Measurements from ENCODE around the gene NRXN3.
"Not testable (repeated sequence)": the region's sequence is repeated elsewhere in the genome, so short reads cannot be mapped to it uniquely, and the experiment has no call there.

The NRXN3 gene

GRCh38 chr14:78491048-78491447 is 320.9 kb downstream of the NRXN3 start:
- no peaks in the 10 kb centered on the region for H3K4me1 ChIP-seq (ENCODE audit: control insufficient read depth, insufficient read depth, low read length)
- H3K27ac ChIP-seq (ENCODE audit: low read depth, low read length): no peak overlapping the region
- H3K4me3 ChIP-seq (ENCODE audit: low read length): no peak overlapping the region
- no peak overlapping the region for H3K9ac ChIP-seq (ENCODE audit: low read length)
- H3K27me3 ChIP-seq (ENCODE audit: control insufficient read depth, insufficient read depth, low read length): no peaks in the 10 kb centered on the region
- H3K36me3 ChIP-seq (ENCODE audit: control insufficient read depth, insufficient read depth, low read length): no peaks in the 10 kb centered on the region

- Histone ChIP-seq H3K9ac (ENCODE audit: low read length) (no peak overlapping the region), H3K4me3 (ENCODE audit: low read length) (no peak overlapping the region), H3K27ac (ENCODE audit: low read depth, low read length) (no peak overlapping the region), H3K4me1 (ENCODE audit: control insufficient read depth, insufficient read depth, low read length) (no peaks in the 10 kb centered on the region), H3K27me3 (ENCODE audit: control insufficient read depth, insufficient read depth, low read length) (no peaks in the 10 kb centered on the region), H3K36me3 (ENCODE audit: control insufficient read depth, insufficient read depth, low read length) (no peaks in the 10 kb centered on the region)
Measured at GRCh38 chr14:78498062-78498595, 328.0 kb downstream of the NRXN3 start.

GRCh38 chr14:78501909-78502308 is 331.7 kb downstream of the NRXN3 start:
- Histone ChIP-seq H3K27ac (ENCODE audit: low read depth, low read length) (no peak overlapping the region), H3K9ac (ENCODE audit: low read length) (no peak overlapping the region), H3K27me3 (ENCODE audit: control insufficient read depth, insufficient read depth, low read length) (no peaks in the 10 kb centered on the region), H3K36me3 (ENCODE audit: control insufficient read depth, insufficient read depth, low read length) (no peaks in the 10 kb centered on the region), H3K4me3 (ENCODE audit: low read length) (no peak overlapping the region), H3K4me1 (ENCODE audit: control insufficient read depth, insufficient read depth, low read length) (no peaks in the 10 kb centered on the region)

DNA sequence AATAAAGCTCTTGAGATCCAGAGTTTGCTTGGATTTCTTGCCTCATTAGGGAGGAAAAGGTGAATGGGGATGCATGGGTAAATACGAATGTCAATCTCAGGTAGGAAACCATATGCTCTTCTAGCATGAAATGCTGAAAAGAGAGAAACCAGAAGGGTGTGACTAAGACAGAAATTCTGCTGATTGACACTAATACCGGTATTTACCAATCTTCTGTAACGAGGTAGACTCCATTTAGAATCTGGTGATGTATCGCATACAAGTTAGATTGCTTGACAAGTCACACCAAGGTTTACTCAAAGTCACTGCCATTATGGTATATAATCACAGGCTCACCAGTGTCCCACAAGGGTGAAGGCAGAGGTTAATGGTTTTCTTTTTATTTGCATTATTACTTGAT is 337.9 kb downstream of the NRXN3 start:
- Histone ChIP-seq H3K27me3 (ENCODE audit: control insufficient read depth, insufficient read depth, low read length) (no peaks in the 10 kb centered on the region), H3K9ac (ENCODE audit: low read length) (no peak overlapping the region), H3K36me3 (ENCODE audit: control insufficient read depth, insufficient read depth, low read length) (no peaks in the 10 kb centered on the region), H3K27ac (ENCODE audit: low read depth, low read length) (no peak overlapping the region), H3K4me1 (ENCODE audit: control insufficient read depth, insufficient read depth, low read length) (no peaks in the 10 kb centered on the region), H3K4me3 (ENCODE audit: low read length) (no peak overlapping the region)

- Histone ChIP-seq H3K4me1 (ENCODE audit: control insufficient read depth, insufficient read depth, low read length) (no peaks in the 10 kb centered on the region), H3K36me3 (ENCODE audit: control insufficient read depth, insufficient read depth, low read length) (no peaks in the 10 kb centered on the region), H3K27me3 (ENCODE audit: control insufficient read depth, insufficient read depth, low read length) (no peaks in the 10 kb centered on the region), H3K9ac (ENCODE audit: low read length) (no peak overlapping the region), H3K4me3 (ENCODE audit: low read length) (no peak overlapping the region), H3K27ac (ENCODE audit: low read depth, low read length) (no peak overlapping the region)
Measured at GRCh38 chr14:78509516-78509915, 339.3 kb downstream of the NRXN3 start.

DNA sequence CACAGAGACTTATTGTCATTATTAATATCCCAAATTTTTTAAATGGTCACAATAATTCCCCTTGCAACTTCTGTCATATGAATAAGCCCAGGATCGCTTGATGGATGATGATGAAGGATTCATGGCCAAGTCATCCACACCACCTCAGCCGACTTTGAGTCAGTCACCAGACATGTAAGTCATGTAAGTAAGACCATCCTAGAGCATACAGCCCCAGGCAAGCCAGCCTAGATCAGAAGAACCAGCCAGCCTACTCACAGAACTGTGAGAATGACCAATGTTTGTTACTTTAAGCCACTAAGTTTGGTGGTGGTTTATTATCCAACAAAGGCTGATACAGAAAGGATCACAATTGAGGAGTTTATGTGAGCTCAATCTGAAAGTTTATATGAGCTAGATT is 341.8 kb downstream of the NRXN3 start:
- H3K4me3 ChIP-seq (ENCODE audit: low read length): no peak overlapping the region
- H3K4me1 ChIP-seq (ENCODE audit: control insufficient read depth, insufficient read depth, low read length): no peaks in the 10 kb centered on the region
- H3K27me3 ChIP-seq (ENCODE audit: control insufficient read depth, insufficient read depth, low read length): no peaks in the 10 kb centered on the region
- no peak overlapping the region for H3K9ac ChIP-seq (ENCODE audit: low read length)
- no peak overlapping the region for H3K27ac ChIP-seq (ENCODE audit: low read depth, low read length)
- H3K36me3 ChIP-seq (ENCODE audit: control insufficient read depth, insufficient read depth, low read length): no peaks in the 10 kb centered on the region

DNA sequence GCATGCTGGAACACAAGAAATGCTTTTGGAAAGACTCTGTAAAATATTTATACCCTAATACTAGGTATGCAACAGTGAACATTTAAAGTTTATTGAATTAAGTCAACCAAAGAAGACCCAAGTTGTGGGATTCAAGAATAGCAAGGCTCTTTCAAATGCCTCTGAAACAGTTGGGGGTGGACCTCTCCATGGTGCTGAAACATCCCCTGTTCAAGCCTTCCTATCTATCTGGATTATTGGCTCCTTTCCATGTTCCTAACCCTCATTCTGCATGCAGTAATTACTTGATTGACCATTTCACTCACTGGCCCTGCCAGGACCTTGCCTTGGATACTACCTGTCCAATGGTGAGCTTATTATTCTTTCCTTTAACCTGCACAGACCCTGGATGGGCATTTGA is 349.7 kb downstream of the NRXN3 start:
- no peaks in the 10 kb centered on the region for H3K36me3 ChIP-seq (ENCODE audit: control insufficient read depth, insufficient read depth, low read length)
- no peak overlapping the region for H3K27ac ChIP-seq (ENCODE audit: low read depth, low read length)
- H3K27me3 ChIP-seq (ENCODE audit: control insufficient read depth, insufficient read depth, low read length): no peaks in the 10 kb centered on the region
- no peaks in the 10 kb centered on the region for H3K4me1 ChIP-seq (ENCODE audit: control insufficient read depth, insufficient read depth, low read length)
- no peak overlapping the region for H3K4me3 ChIP-seq (ENCODE audit: low read length)
- H3K9ac ChIP-seq (ENCODE audit: low read length): no peak overlapping the region

DNA sequence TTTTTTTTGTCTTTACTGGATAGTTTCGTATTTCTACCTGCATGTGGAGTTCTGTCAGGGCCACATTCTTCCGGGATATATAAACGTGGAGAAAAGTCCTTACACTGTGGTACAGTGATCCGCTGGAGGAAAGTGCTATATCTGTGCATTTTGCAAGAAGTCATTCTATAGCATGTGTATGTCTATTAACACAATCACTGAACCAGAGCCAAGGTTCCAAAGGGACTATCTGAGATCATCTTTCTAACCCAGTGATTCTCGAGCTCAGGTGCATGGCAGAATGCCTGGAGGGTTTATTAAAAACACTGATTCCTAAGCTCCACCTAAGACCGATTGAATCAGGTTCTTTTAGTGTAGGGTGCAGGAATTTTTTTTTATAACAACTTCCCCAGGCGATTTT is 354.0 kb downstream of the NRXN3 start:
- Histone ChIP-seq H3K9ac (ENCODE audit: low read length) (no peak overlapping the region), H3K4me3 (ENCODE audit: low read length) (no peak overlapping the region), H3K36me3 (ENCODE audit: control insufficient read depth, insufficient read depth, low read length) (no peaks in the 10 kb centered on the region), H3K4me1 (ENCODE audit: control insufficient read depth, insufficient read depth, low read length) (no peaks in the 10 kb centered on the region), H3K27me3 (ENCODE audit: control insufficient read depth, insufficient read depth, low read length) (no peaks in the 10 kb centered on the region), H3K27ac (ENCODE audit: low read depth, low read length) (no peak overlapping the region)

DNA sequence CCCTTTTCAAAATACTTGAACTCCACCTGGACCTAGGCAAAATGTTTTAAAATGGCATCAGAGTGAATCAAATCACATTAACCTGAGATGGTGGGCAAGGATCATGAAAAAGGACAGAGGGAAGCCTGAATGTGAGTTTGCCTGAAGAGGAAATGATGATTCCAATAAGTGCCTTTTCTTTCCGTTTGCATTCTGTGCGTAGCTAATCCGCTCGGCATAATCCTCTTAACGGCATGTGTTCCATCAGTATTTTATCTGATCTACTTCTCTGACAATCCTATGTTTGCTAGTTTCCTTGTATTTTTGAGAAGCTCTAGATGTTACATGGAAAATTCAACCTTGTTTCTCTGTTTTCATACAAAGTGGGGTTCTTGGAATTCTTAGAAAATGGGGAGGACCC is 354.6 kb downstream of the NRXN3 start:
- Histone ChIP-seq H3K27me3 (ENCODE audit: control insufficient read depth, insufficient read depth, low read length) (no peaks in the 10 kb centered on the region), H3K27ac (ENCODE audit: low read depth, low read length) (no peak overlapping the region), H3K36me3 (ENCODE audit: control insufficient read depth, insufficient read depth, low read length) (no peaks in the 10 kb centered on the region), H3K4me3 (ENCODE audit: low read length) (no peak overlapping the region), H3K9ac (ENCODE audit: low read length) (no peak overlapping the region), H3K4me1 (ENCODE audit: control insufficient read depth, insufficient read depth, low read length) (no peaks in the 10 kb centered on the region)

- Histone ChIP-seq H3K4me3 (ENCODE audit: low read length) (no peak overlapping the region), H3K9ac (ENCODE audit: low read length) (no peak overlapping the region), H3K4me1 (ENCODE audit: control insufficient read depth, insufficient read depth, low read length) (no peaks in the 10 kb centered on the region), H3K27ac (ENCODE audit: low read depth, low read length) (no peak overlapping the region), H3K27me3 (ENCODE audit: control insufficient read depth, insufficient read depth, low read length) (no peaks in the 10 kb centered on the region), H3K36me3 (ENCODE audit: control insufficient read depth, insufficient read depth, low read length) (no peaks in the 10 kb centered on the region)
Measured at GRCh38 chr14:78530078-78530477, 359.9 kb downstream of the NRXN3 start.

DNA sequence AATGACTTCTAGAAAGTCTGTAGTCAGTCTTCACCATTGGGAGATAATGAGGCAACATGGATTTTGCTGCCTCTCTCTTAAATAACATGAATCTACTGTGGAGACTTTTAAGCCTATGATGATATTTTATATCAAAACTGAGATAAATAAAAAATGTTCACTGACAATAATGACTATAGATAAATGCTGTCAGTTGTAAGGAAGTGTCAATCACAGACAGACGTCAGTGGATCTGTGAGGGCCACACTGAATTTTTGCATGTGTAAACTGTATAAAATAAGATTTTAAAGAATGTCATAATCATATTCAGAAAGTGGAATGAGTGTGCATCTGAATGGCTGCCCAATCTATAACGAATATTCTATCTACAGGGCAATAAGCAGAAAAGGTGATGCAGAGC is 364.0 kb downstream of the NRXN3 start:
- Histone ChIP-seq H3K4me1 (ENCODE audit: control insufficient read depth, insufficient read depth, low read length) (no peaks in the 10 kb centered on the region), H3K9ac (ENCODE audit: low read length) (no peak overlapping the region), H3K27me3 (ENCODE audit: control insufficient read depth, insufficient read depth, low read length) (no peaks in the 10 kb centered on the region), H3K27ac (ENCODE audit: low read depth, low read length) (no peak overlapping the region), H3K4me3 (ENCODE audit: low read length) (no peak overlapping the region), H3K36me3 (ENCODE audit: control insufficient read depth, insufficient read depth, low read length) (no peaks in the 10 kb centered on the region)

GRCh38 chr14:78535041-78535440 is 364.9 kb downstream of the NRXN3 start:
- no peak overlapping the region for H3K9ac ChIP-seq (ENCODE audit: low read length)
- H3K27ac ChIP-seq (ENCODE audit: low read depth, low read length): no peak overlapping the region
- H3K4me1 ChIP-seq (ENCODE audit: control insufficient read depth, insufficient read depth, low read length): no peaks in the 10 kb centered on the region
- no peak overlapping the region for H3K4me3 ChIP-seq (ENCODE audit: low read length)
- H3K36me3 ChIP-seq (ENCODE audit: control insufficient read depth, insufficient read depth, low read length): no peaks in the 10 kb centered on the region
- H3K27me3 ChIP-seq (ENCODE audit: control insufficient read depth, insufficient read depth, low read length): no peaks in the 10 kb centered on the region

DNA sequence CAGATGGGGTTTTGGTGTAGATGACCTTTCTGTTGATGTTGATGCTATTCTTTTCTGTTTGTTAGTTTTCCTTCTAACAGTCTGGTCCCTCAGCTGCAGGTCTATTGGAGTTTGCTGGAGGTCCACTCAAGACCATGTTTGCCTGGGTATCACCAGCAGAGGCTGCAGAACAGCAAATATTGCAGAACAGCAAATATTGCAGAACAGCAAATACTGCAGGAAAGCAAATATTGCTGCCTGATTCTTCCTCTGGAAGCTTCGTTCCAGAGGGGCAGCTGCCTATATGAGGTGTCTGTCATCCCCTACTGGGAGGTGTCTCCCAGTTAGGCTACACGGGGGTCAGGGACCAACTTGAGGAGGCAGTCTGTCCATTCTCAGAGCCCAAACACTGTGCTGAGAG is 371.6 kb downstream of the NRXN3 start:
- not testable (repeated sequence) for H3K4me3 ChIP-seq (ENCODE audit: low read length); H3K36me3 ChIP-seq (ENCODE audit: control insufficient read depth, insufficient read depth, low read length); H3K27ac ChIP-seq (ENCODE audit: low read depth, low read length); H3K9ac ChIP-seq (ENCODE audit: low read length); H3K27me3 ChIP-seq (ENCODE audit: control insufficient read depth, insufficient read depth, low read length); H3K4me1 ChIP-seq (ENCODE audit: control insufficient read depth, insufficient read depth, low read length)
